NOMO-1 (cell line): Measurements from ENCODE around the gene GSTA5.
"Not testable (repeated sequence)": the region's sequence is repeated elsewhere in the genome, so short reads cannot be mapped to it uniquely, and the experiment has no call there.

ENCODE experiments used
- DNase-seq, 2 experiments: peaks; one replicate each; lab custom pipeline; 2025; ENCODE audit not compliant: unreplicated experiment in 2 of 2; lab: John Stamatoyannopoulos, UW

GSTA5 gene

GRCh38 chr6:52839124-52840055 lies 1.2 kb downstream of the GSTA5 start:
- no peak for DNase-seq

- no peak for DNase-seq
Observed at GRCh38 chr6:52834481-52834880, 6.1 kb downstream of the GSTA5 start.

DNA sequence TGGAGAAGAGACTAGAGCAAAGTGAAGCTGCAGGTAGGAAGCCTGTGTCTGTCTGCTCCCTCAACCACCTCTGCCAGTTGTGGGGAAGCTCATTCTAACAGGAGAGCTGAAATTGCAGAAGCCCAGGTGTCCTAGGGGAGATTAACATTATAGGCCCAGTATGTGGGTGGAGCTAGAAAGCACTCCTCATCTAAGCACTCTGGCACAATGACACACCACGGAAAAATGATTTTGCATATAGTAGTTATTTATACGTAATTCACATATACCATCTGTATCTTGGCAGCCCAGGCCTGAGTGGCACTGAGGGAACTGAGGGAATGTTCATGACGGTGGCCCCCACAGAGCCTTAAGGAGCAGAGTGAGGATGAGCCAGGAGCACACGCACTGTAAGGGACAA lies 9.7 kb downstream of the GSTA5 start:
- DNase-seq: not testable (repeated sequence)

DNA sequence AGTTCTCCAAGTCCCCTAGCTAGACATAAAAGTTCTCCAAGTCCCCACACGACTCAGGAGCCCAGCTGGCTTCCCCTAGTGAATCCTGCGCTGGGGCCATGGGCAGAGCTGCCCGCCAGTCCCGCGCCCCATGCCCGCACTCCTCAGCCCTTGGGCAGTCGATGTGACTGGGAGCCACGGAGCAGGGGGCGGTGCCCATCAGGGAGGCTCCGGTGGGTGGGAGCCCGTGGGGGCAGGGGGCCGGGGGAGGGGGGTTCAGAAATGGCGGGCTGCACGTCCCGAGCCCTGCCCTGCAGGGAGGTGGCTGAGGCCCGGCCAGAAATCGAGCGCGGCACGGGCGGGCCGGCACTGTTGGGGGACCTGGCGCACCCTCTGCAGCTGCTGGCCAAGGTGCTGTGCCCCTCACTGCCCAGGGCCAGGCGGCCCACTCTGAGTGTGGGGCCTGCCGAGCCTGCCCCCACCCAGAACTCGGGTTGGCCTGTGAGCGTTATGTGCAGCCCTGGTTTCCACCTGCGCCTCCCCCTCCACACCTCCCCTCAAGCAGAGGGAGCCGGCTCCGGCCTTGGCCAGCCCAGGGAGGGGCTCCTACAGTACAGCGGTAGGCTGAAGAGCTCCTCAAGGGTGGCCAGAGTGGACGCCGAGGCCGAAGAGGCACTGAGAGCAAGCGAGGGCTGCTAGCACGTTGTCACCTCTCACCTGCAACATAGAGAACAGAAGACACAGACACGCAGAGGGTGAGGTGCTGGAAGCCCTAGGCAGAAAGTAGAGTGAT lies 11.4 kb downstream of the GSTA5 start:
- no peak for DNase-seq

DNA sequence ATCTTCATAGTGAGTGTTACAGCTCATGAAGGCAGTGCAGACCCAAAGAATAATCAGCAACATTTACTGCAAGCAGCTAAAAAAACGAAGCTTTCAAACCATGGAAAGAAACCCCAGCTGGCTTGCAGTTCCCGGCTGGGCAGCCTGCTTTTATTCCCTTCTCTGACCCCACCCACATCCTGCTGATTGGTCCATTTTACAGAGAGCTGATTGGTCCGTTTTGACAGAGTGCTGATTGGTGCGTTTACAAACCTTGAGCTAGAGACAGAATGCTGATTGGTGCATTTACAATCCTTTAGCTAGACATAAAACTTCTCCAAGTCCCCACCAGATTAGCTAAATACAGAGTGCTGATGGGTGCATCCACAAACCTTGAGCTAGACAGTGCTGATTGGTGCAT lies 12.0 kb downstream of the GSTA5 start:
- DNase-seq: not testable (repeated sequence)

GRCh38 chr6:52827073-52827783 lies 13.4 kb downstream of the GSTA5 start:
- DNase-seq: not testable (repeated sequence)

DNA sequence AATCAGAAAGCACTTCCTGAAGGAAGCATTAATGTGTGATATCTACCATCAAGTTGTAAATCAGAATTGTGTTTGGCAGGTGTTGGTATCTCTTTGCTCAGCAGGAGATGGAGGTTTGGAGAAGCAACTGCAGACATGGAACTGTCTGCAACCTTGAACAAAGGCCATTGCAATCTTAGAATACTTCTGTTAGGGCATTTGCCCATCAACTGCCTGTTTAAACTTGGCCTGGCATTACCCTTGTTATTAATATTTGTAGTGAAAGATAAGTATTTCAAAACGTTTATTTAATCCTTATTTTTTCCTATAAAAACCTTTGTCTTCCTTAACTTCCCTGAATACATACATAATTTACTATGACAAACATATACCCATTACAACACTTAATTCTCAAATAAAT lies 14.1 kb downstream of the GSTA5 start:
- DNase-seq: no peak

- not testable (repeated sequence) for DNase-seq
Observed at GRCh38 chr6:52825900-52826459, 14.6 kb downstream of the GSTA5 start.

DNA sequence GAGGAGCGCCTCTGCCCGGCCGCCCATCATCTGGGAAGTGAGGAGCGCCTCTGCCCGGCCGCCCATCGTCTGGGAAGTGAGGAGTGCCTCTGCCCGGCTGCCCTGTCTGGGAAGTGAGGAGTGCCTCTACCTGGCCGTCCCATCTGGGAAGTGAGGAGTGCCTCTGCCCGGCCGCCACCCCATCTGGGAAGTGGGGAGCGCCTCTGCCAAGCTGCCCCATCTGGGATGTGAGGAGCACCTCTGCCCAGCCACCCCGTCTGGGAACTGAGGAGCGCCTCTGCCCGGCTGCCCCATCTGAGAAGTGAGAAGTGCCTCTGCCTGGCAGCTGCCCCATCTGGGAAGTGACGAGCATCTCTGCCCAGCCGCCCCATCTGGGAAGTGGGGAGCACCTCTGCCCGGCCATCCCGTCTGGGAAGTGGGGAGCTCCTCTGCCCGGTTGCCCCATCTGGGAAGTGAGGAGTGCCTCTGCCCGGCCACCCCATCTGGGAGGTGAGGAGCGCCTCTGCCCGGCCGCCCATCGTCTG lies 15.3 kb downstream of the GSTA5 start:
- DNase-seq: not testable (repeated sequence)

DNA sequence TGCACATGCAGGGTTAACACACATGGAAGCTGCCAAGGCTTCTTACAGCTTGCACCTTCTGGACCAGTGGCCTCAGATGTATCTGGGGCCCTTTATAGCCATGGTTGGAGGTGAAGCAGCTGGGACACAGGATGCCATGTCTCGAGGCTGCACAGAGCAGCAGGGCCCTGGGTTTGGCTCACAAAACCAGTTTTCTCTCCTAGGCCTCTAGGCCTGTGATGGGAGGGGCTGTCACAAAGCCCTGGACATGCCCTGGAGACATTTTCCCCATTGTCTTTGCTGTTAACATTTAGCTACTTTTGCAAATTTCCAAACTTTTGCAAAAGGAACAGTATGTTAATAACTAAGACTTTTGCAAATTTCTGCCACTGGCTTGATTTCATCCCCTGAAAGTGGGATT lies 18.8 kb downstream of the GSTA5 start:
- no peak for DNase-seq

DNA sequence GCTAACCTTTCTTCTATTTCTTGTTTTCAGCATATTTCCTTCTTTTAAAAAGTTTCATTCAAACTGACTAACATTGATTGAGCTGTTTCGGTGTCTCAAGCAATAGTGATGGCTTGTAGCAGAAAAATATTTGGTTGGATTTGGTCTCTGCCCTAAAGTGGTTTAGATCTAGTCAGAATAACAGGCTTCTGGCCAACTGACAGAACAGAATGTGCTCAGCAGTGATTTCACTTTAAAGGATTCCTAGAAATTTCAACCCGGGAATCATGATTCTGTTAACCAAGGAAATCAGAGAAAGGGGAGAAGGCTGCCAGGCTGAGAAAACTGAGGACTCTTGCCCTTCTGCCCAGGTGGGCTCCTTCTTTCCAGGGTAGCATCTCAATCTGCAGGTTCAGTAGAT lies 20.4 kb downstream of the GSTA5 start:
- DNase-seq: no peak

GRCh38 chr6:52815167-52816092 lies 25.2 kb downstream of the GSTA5 start:
- DNase-seq: no peak

DNA sequence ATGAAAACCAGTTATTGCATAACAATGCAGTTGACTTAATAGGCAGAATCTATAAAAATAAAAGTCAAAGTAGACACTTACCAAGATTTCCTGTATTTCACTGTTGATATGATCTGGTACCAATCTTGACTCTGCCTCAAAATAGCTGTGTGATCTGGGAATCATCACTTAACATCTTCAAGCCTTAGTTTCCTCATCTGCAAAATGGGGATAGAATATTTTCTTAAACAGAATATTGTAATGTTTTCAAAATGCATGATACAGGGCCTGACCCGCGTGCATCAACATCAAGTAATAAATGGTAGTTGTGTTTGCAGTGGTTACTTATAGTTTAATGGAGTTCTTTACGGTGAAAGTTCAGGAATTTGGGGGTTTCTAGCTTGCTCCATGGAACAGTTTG lies 26.1 kb downstream of the GSTA5 start:
- DNase-seq: not testable (repeated sequence)

DNA sequence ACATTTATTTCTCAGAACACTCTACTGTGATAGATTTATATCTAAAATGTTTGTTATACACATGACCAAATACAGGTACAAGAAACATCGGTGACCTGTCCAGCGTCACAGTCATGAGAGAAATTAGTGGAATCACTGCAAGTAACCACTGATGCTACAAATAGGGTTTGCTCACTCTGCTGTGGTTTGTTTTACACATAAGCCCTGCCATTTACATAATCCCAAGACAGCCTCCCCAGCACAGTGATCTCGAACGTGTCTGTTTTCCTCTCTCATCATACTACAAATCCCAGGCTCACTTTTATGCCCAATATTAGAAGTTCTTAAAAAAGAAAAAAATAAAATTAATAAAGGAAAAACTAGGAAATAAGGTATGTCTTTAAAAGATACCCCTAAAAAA lies 30.8 kb downstream of the GSTA5 start:
- DNase-seq: not testable (repeated sequence)

DNA sequence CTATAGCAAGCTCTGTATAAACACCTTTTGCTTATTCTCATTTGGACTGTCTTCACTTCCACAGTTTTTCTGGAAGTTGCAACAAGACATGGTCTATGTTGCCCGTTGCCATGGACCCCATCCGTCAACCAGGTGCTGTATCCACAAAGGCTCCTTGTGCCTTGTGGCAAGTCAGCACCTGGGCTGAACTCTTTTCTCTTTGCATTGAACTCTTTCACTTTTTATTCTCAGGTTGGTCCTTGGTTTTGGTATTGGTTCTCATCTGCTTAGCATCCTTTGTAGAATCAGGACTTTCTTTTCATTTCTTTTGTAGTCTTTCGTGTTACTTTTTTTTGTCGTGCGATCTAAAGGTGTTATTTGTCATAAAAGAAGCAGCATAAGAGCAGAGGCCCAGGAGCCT lies 32.0 kb downstream of the GSTA5 start:
- DNase-seq: no peak

GRCh38 chr6:52803668-52804255 lies 36.9 kb downstream of the GSTA5 start, which contains the start of gene GSTA1:
TSS of gene GSTA1 (minus strand) at chr6:52803816. CDS start at chr6:52799267, 4,549 bp downstream.
- DNase-seq: not testable (repeated sequence)

DNA sequence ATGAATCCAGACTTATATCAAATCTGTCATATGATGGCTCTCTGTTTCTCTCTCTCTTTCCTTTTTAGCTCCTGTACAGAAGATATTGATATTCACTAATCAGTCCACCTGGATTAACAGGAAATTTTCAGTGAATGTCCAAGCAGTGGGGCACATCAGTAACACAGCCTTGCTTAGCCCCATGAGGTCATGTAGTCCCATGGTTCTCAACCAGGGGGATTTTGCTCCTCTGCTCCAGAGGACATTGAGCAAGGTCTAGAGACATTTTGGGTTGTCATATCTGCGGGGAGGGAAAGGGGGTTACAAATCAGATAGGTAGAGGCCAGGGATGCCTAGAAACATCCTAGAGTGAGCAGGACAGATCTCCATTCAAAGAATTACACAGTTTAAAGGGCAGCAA lies 37.8 kb downstream of the GSTA5 start:
- no peak for DNase-seq

GRCh38 chr6:52801188-52801841 lies 39.3 kb downstream of the GSTA5 start:
- DNase-seq: no peak
